ENCODE data around the gene PITPNB. TPM values are rescaled to one million over a fixed set of nuclear protein-coding genes. Genes with fewer than 3 reads are reported as not detected.

Gene PITPNB
- total RNA-seq: 30.6 and 30.8 TPM in 2 replicates

DNA sequence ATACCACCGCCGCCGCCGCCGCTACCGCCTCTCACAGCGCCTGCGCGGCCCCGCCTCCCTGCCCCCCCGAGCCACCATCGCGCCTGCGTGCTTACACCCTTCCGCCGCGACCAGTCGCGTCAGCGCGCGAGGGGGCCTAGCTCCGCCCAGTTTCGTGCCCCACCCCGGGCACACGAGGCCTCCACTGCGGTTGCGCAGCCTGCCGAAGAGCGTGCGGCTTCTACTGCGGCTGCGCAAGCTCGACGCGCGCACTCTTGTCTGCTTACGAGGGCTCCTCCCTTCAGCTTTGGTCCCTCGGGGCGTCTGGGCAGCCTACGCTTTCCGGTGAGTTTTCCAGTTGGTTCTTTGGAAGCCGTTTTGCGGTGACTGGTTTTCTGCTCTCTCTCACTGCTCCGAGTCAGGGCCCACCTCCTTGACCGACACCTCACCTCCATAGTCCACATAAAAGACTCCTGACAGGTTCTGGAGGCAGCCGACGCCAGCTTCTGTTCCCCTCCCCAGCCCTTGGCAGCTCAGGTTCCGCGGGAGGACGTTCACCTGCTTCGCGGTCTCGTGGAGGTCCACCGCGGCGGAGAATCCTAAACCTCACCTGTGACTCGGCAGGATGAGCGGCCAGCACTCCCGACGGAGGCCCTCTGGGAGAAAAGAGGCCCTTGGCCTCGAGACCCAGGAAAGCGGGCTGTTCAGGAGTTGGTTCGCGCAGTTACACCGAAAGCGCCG is at the start of gene PITPNB:
TSS of gene PITPNB (minus strand) at position 35 of the 720 bp plus-strand sequence. CDS start 65 bp downstream, outside the sequence.
- peak within 1 kb of the TSS; percentile 91 for H3K4me3 ChIP-seq (ENCODE audit: insufficient read depth, low read length)
- no peaks in the 10 kb centered on the region for H3K9me3 ChIP-seq (ENCODE audit: low read depth, low read length)
- TF ChIP-seq, protein P1, sequence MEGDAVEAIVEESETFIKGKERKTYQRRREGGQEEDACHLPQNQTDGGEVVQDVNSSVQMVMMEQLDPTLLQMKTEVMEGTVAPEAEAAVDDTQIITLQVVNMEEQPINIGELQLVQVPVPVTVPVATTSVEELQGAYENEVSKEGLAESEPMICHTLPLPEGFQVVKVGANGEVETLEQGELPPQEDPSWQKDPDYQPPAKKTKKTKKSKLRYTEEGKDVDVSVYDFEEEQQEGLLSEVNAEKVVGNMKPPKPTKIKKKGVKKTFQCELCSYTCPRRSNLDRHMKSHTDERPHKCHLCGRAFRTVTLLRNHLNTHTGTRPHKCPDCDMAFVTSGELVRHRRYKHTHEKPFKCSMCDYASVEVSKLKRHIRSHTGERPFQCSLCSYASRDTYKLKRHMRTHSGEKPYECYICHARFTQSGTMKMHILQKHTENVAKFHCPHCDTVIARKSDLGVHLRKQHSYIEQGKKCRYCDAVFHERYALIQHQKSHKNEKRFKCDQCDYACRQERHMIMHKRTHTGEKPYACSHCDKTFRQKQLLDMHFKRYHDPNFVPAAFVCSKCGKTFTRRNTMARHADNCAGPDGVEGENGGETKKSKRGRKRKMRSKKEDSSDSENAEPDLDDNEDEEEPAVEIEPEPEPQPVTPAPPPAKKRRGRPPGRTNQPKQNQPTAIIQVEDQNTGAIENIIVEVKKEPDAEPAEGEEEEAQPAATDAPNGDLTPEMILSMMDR (IDR thresholded peaks at IDR 0.05; ENCODE audit: extremely low read depth, low read depth, low read length): no peak
- H3K4me1 ChIP-seq (ENCODE audit: insufficient read depth, low read length): peaks cover 39% of the 10 kb centered on the region
- H3K36me3 ChIP-seq (ENCODE audit: insufficient read depth, low read length): no peaks in the 10 kb centered on the region
- no peaks in the 10 kb centered on the region for H3K27me3 ChIP-seq (ENCODE audit: insufficient read depth, low read length)
- H3K79me2 ChIP-seq (ENCODE audit: insufficient read depth, low read length): peaks cover 47% of the 10 kb centered on the region
- H2AFZ ChIP-seq (ENCODE audit: low read length): peak within 1 kb of the TSS; percentile 96
- DNase-seq (ENCODE audit: insufficient read length, low spot score, missing footprints): peak; percentile 99
- H3K27ac ChIP-seq (ENCODE audit: low read depth, low read length): peak within 1 kb of the TSS; percentile 96
- peaks cover 39% of the 10 kb centered on the region for H4K20me1 ChIP-seq (ENCODE audit: insufficient read depth, low read length)
- peak within 1 kb of the TSS; percentile 98 for H3K4me2 ChIP-seq (ENCODE audit: insufficient read depth, low read length)

DNA sequence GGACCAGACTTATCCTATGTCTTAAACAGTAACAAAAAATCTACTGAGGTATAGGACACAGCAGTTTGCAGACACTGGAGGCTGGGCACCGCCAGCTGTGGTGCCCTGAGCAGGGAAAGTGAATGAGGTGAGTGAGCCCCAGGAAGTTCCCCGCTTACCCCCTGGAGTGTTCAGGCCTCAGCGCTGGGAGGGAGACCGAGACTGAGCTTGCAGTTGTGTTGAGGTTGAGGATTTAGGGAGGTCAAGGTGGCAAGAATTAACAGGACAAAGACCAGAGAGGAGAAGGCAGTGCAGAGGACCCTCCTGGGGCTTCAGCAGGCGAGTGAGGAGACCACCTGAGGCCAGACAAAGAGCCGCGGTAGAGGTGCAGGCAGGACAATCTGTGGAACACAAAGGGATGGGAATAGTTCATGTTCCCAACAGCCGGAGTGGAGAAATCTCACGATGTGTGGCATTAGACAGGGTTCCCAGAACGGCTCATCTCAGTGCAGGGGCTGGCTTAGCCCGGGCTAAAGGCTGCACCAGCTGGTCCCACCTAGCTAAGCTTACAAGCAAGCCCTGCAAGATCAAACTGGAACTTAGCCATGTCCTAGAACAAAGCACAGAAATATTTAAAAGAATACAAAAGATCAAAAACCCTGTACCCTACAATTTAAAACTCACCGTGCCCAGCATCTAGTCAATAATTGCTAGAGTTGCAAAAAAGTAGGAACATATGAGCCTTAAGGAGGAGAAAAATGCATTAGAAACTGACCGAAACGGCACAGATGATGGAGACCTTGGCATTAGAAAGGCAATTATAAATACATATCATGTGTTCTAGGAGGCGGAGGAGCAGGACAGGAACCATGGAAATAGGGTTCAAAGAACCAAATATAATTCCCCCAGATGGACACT is 47.4 kb upstream of the PITPNB start:
- no peak overlapping the region for H3K27ac ChIP-seq (ENCODE audit: low read depth, low read length)
- H3K36me3 ChIP-seq (ENCODE audit: insufficient read depth, low read length): no peaks in the 10 kb centered on the region
- no peak overlapping the region for H3K4me2 ChIP-seq (ENCODE audit: insufficient read depth, low read length)
- no peak for DNase-seq (ENCODE audit: insufficient read length, low spot score, missing footprints)
- H3K4me1 ChIP-seq (ENCODE audit: insufficient read depth, low read length): no peaks in the 10 kb centered on the region
- H4K20me1 ChIP-seq (ENCODE audit: insufficient read depth, low read length): no peaks in the 10 kb centered on the region
- no peaks in the 10 kb centered on the region for H3K9me3 ChIP-seq (ENCODE audit: low read depth, low read length)
- no peak overlapping the region for H3K4me3 ChIP-seq (ENCODE audit: insufficient read depth, low read length)
- TF ChIP-seq, protein P1 (IDR thresholded peaks at IDR 0.05; ENCODE audit: extremely low read depth, low read depth, low read length): no peak
- H3K27me3 ChIP-seq (ENCODE audit: insufficient read depth, low read length): peaks cover 2% of the 10 kb centered on the region
- no peaks in the 10 kb centered on the region for H3K79me2 ChIP-seq (ENCODE audit: insufficient read depth, low read length)
- no peak overlapping the region for H2AFZ ChIP-seq (ENCODE audit: low read length)

DNA sequence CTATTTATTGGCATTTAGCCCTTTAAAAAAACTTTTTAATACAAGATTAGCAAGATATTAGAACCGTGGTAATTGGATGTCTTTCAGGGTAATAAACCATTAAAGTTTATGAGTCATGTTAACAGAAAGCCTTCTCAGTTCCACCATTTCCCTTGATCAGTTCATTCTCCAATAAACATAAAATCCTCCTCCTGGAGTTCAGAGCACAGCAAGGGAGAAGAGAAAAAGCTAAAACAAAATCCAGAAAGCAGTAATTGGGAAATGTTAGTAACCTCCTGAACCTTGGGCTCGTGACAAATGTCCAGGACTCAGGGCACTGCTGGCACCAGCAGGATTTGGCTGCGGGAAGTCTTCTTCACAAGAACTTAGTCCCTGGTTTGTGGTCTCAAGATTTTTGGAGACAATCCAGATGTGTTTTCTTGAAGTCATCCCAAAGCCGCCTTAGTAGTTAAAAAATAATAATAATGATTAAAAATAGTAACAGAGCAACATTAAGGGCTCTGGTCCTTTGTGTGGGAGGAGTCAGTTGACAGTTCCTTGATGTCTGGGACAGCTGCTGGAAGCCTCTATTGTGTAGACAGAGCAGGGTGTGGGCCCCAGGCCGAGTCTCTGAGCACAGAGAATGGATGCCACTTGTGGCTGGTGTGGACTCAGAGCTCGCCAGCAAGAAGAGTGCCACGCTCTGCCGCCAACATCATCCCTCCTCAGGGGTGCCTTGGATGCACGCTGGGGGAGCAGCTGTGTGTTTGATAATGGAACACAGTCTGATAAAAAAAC is 43.4 kb upstream of the PITPNB start:
- Histone ChIP-seq H3K4me2 (ENCODE audit: insufficient read depth, low read length) (no peak overlapping the region), H2AFZ (ENCODE audit: low read length) (peak overlapping the region; percentile 8)
- no peak for DNase-seq (ENCODE audit: insufficient read length, low spot score, missing footprints)

More for the DNA sequence above, 43.4 kb upstream of the PITPNB start:
- Histone ChIP-seq H4K20me1 (ENCODE audit: insufficient read depth, low read length) (no peaks in the 10 kb centered on the region), H3K27me3 (ENCODE audit: insufficient read depth, low read length) (peaks cover 2% of the 10 kb centered on the region), H3K9me3 (ENCODE audit: low read depth, low read length) (no peaks in the 10 kb centered on the region), H3K4me1 (ENCODE audit: insufficient read depth, low read length) (no peaks in the 10 kb centered on the region), H3K36me3 (ENCODE audit: insufficient read depth, low read length) (no peaks in the 10 kb centered on the region), H3K27ac (ENCODE audit: low read depth, low read length) (no peak overlapping the region), H3K4me3 (ENCODE audit: insufficient read depth, low read length) (no peak overlapping the region), H3K79me2 (ENCODE audit: insufficient read depth, low read length) (no peaks in the 10 kb centered on the region)
- TF ChIP-seq, protein P1 (IDR thresholded peaks at IDR 0.05; ENCODE audit: extremely low read depth, low read depth, low read length): no peak

All from osteoblast (primary cell).